22Rv1 (cell line): Measurements from ENCODE around the gene ZGRF1.

ENCODE experiments used
- CTCF ChIP-seq: fragments of 450-650 bp; IDR thresholded peaks from 2 replicates; pipeline ENCODE4 v1.5.1; 2017; ENCODE audit warnings: mild to moderate bottlenecking
- ZFX ChIP-seq: fragments of 450-650 bp; IDR thresholded peaks from 2 replicates; pipeline ENCODE4 v1.6.1; 2017; ENCODE audit warnings: antibody characterized with exemption, borderline replicate concordance

GRCh38 chr4:112664611-112665010, 27.9 kb upstream of the ZGRF1 start:
- TF ChIP-seq CTCF (no peak), ZFX (no peak)
